ENCODE measurements around the gene CCL1.

CCL1 gene

DNA sequence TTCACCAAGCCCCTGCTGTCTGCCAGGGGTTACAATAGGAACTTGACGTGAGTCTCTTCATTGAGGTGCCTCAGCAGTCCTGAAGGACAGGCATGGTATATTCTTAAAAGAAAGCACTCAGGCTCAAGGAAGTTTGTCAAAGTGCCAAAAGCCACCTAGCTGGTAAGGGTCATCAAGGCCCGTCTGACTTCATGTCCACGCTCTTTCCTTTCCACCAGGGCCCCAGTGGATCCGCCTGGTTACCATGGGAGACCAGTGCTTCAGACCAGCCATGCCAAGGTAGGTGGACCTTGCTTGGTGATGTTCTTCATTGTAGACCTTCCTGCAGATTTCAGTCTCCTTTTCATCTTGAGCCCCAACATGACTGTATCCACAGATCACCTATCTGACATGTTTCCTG is 27.6 kb upstream of the CCL1 start:
- CTCF ChIA-PET = interaction anchor here (0.6 kb wide), 1 partner anchor 611 kb away, joined by 3 read pairs; no protein-coding TSS in a partner anchor
- no peak overlapping the region for H3K4me3 Mint-ChIP-seq
- H3K27ac Mint-ChIP-seq = no peak overlapping the region
- DNase-seq = no peak
- no peaks in the 10 kb centered on the region for H3K36me3 Mint-ChIP-seq
- no peaks in the 10 kb centered on the region for H3K9me3 Mint-ChIP-seq
- peaks cover 72% of the 10 kb centered on the region for H3K27me3 Mint-ChIP-seq
- H3K4me1 Mint-ChIP-seq = peaks cover 37% of the 10 kb centered on the region

DNA sequence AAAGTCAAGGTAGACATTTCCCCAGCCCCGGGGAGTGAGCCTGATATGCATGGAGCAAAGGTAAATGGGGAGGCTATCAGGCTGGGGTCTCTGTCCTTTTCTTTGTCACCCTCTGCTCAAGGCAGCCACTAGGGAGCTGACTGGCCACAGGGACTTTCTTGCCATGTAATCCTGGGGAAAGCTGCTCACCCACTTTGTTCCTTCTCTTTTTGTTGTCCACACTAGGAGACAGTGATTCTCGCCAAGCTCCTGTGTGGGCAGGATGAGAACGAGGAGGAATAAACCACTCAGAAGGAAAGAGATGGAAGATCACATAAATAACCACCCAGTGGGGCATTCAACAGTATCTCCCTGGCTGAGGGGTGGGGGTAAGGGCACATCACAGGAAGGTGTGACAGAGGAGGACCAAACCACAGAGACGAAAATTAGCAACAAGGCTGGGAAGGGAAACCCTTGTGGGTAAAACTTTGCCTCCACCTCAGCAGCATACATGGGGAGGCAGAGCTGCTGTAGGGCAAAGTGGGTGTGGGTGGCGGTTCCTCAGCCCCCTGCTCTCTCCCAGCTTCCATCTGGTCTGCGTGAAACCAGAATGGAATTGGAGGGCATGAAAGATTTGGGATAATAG is 26.2 kb upstream of the CCL1 start:
- peaks cover 68% of the 10 kb centered on the region for H3K27me3 Mint-ChIP-seq
- no peak overlapping the region for H3K4me3 Mint-ChIP-seq
- DNase-seq = peak; percentile 45
- peaks cover 45% of the 10 kb centered on the region for H3K4me1 Mint-ChIP-seq
- no peaks in the 10 kb centered on the region for H3K9me3 Mint-ChIP-seq
- CTCF ChIA-PET = interaction anchor here (0.6 to 1.7 kb wide), 4 partner anchors 27 to 189 kb away, joined by 3 to 10 read pairs (median 3); partner anchors contain the start of gene CCL1
- H3K27ac Mint-ChIP-seq = peak overlapping the region; percentile 24
- H3K36me3 Mint-ChIP-seq = no peaks in the 10 kb centered on the region

DNA sequence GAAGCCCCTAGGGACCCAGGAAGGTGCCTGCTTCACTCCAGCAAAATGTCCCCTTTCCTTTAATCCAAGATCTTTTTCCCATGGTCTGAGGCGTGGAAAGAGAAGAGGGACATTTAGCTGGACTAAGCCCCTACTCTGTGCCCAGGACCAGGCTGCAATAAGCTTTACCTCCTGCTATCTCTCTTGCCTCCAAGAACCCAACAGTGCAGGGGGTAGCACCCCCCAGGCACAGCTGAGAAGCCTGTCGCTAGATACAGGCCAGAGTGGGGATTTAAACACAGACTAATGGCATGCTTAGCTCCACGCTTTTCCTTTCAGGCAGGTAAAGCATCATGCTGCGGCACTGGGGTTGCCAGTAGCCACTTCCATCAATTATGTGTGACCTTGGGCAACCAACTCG is 24.5 kb upstream of the CCL1 start:
- DNase-seq = no peak
- no peak overlapping the region for H3K27ac Mint-ChIP-seq

DNA sequence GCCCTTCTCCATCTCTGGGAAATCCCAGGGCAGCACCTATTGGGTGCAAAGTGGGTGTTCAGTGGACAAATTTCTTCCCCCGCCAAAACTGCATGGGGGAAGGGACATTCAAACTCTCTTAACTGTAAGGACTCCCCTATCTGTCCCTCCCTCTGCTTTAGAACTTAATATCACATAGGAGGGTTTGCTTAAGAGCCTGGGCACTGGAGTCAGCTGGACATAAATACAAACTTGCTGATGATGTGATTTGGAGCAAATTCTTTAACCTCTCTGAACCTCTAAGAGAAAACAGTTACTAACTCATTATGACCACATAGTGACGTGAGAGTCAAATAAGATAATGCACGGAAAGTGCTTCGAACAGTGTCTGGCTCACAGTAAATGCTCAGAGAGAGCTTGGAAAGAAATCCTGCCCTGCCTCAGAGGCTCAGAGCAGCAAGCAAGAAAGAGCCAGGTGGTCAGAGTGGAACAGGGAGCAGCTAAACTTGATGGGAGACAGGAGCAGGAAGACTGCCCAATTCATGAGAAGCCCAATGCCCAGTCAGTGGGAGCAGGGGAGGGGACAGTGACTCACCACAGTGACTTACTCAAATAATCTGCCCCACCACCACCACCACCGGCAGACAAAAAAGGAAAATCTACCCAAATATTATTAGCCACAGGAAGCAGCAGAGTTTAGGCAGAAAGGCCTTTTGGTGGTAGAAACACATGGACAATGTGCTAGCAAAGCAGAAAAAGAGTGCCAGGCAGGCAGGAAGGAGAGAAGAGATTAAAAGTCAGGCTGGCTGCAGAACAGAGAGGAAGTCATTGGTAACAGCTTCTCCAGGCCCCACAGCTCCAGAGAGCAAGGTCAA is 23.9 kb upstream of the CCL1 start:
- no peak for DNase-seq
- CTCF ChIA-PET = interaction anchor here (1.2 to 7.1 kb wide), 2 partner anchors 9 to 26 kb away, joined by 5 to 69 read pairs; partner anchors contain the start of gene CCL1
- peaks cover 58% of the 10 kb centered on the region for H3K27me3 Mint-ChIP-seq
- no peaks in the 10 kb centered on the region for H3K36me3 Mint-ChIP-seq
- no peaks in the 10 kb centered on the region for H3K9me3 Mint-ChIP-seq
- peak overlapping the region; percentile 24 for H3K27ac Mint-ChIP-seq
- no peak overlapping the region for H3K4me3 Mint-ChIP-seq
- peaks cover 65% of the 10 kb centered on the region for H3K4me1 Mint-ChIP-seq

More for the DNA sequence above, 24.5 kb upstream of the CCL1 start:
- H3K4me1 Mint-ChIP-seq = peaks cover 60% of the 10 kb centered on the region
- CTCF ChIA-PET = interaction anchor here (1.2 to 7.1 kb wide), 2 partner anchors 9 to 26 kb away, joined by 5 to 69 read pairs; partner anchors contain the start of gene CCL1
- no peak overlapping the region for H3K4me3 Mint-ChIP-seq
- H3K9me3 Mint-ChIP-seq = no peaks in the 10 kb centered on the region
- no peaks in the 10 kb centered on the region for H3K36me3 Mint-ChIP-seq
- H3K27me3 Mint-ChIP-seq = peaks cover 59% of the 10 kb centered on the region

DNA sequence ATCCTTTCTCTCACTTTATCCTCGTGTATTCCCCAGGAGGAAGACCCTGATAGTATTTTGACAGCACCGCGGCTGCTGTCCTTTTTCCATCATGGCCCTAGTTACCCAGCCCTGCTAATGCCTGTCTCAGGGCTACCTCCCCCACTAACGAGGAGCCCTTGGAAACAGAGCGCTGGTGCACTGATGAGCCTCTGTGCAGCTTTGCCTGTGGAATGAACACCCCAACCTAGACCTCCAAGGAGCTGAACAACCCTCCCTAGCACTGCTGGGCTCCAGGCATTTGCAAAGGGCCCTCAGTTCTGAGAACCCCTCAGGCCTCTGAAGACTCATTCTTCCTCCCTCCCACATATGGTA is 23.3 kb upstream of the CCL1 start:
- DNase-seq = no peak
- Mint-ChIP-seq H3K36me3 (no peaks in the 10 kb centered on the region), H3K9me3 (no peaks in the 10 kb centered on the region), H3K27ac (no peak overlapping the region), H3K27me3 (peaks cover 53% of the 10 kb centered on the region), H3K4me1 (peaks cover 65% of the 10 kb centered on the region), H3K4me3 (no peak overlapping the region)
- CTCF ChIA-PET = interaction anchor here (7.1 kb wide), 1 partner anchor 25 kb away, joined by 69 read pairs; the partner anchor contains the start of gene CCL1

DNA sequence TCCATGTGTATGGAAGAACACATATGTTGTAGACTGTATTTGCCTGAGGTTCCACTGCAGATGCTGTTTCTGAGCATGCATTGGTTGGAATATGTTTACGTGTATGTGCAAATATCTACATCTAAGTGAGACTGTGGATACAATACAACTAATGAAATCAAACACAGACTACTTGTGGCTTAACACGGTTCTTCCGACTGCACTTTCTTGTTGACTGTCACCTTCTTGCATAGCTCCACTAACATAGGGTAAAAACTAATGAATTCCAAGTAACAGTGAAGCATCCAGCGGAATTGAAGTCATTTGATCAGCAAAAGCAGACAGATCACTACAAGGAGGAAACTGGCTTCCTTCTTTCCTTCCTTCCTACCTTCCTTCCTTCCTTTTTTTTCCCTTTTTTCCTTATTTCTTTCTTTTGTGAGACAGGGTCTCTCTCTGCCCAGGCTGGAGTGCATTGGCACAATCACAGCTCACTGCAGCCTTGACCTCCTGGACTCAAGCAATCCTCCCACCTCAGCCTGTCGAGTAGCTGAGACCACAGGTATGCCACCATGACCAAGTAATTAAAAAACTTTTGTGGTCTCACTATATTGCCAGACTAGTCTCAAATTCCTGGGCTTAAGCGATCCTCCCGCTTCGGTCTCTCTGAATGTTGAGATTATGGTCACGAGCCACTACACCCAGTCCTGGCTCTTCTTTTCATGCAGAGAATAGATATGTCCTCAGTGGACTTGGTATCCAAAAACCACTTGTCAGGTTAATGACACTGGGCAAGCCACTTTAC is 22.0 kb upstream of the CCL1 start:
- no peak for DNase-seq
- H3K4me3 Mint-ChIP-seq = no peak overlapping the region
- H3K36me3 Mint-ChIP-seq = no peaks in the 10 kb centered on the region
- no peaks in the 10 kb centered on the region for H3K9me3 Mint-ChIP-seq
- H3K27me3 Mint-ChIP-seq = peaks cover 40% of the 10 kb centered on the region
- CTCF ChIA-PET = interaction anchor here (7.1 kb wide), 1 partner anchor 24 kb away, joined by 69 read pairs; the partner anchor contains the start of gene CCL1
- H3K27ac Mint-ChIP-seq = no peak overlapping the region
- peaks cover 65% of the 10 kb centered on the region for H3K4me1 Mint-ChIP-seq

DNA sequence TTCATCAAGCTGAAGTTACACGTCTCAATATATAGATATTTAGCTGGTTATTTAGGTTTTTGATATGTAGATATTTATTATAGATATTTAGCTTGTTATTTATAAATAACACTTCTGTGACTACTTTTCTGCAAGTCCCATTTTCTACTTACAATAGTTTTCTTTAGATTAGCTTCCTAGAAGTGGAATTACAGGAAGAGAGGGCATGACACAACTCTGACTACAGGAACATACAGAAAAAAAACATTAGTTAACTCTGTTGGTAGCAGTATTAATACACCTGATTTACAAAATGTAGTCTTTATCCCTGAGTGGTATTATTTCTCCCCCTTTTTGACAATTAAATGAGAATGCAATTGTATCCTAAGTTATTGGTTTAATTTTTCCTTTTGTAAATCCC is 21.2 kb upstream of the CCL1 start:
- no peaks in the 10 kb centered on the region for H3K36me3 Mint-ChIP-seq
- no peak overlapping the region for H3K27ac Mint-ChIP-seq
- CTCF ChIA-PET = interaction anchor here (0.8 to 7.1 kb wide), 4 partner anchors 23 to 183 kb away, joined by 3 to 69 read pairs (median 8); partner anchors contain the start of gene CCL1

DNA sequence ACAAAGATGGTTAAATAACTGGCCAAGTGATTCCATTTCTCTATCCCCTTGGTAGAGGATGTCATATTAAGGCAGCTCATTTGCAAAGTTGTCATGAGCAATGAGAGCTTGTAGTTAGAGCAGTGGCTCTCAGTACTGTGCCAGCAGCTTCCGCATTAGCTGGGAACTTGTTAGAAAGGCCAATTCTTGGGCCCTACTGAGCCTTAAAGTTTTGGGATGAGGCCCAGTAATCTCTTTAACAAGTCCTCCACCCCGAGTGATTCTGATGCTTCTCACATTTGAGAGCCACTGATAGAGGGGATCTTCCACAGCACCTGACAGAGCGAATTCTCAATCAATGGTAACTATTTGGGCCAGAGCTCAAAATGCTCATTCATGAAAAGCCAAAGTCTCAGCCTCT is 20.2 kb upstream of the CCL1 start:
- H3K27ac Mint-ChIP-seq = no peak overlapping the region
- no peak overlapping the region for H3K4me3 Mint-ChIP-seq
- H3K9me3 Mint-ChIP-seq = no peaks in the 10 kb centered on the region
- CTCF ChIA-PET = interaction anchor here (0.7 to 7.1 kb wide), 11 partner anchors 11 to 211 kb away, joined by 3 to 69 read pairs (median 5); partner anchors contain the start of genes CCL1 and CCL13
- DNase-seq = no peak
- peaks cover 70% of the 10 kb centered on the region for H3K4me1 Mint-ChIP-seq
- H3K36me3 Mint-ChIP-seq = no peaks in the 10 kb centered on the region
- H3K27me3 Mint-ChIP-seq = peaks cover 34% of the 10 kb centered on the region

More for the DNA sequence above, 21.2 kb upstream of the CCL1 start:
- H3K4me1 Mint-ChIP-seq = peaks cover 65% of the 10 kb centered on the region
- H3K4me3 Mint-ChIP-seq = no peak overlapping the region
- peaks cover 39% of the 10 kb centered on the region for H3K27me3 Mint-ChIP-seq
- no peaks in the 10 kb centered on the region for H3K9me3 Mint-ChIP-seq
- DNase-seq = no peak

DNA sequence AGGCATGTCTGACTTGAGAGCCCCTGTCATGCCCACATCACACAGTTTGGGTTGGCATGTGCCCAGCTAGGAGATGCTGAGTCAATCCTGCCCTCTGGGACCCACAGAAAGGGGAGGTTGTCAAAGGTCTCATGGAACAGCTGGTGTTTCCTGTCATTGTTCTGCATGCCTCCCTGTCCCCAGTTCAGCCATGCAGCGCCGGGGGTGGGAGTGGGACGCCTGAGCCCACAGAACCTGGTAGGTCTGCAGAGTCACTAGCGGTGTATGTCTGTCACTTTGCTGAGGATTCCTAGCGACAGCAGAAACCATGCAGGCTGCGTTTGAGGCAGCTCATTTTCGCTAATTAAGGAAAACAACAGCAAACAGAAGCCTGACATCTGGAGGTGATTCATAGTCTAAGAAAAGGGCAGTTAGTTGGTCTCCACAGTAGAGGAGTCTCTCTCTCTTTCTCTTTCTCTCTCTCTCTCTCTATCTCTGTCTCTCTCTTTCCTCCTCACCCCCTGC is 19.6 kb upstream of the CCL1 start:
- Mint-ChIP-seq H3K27me3 (peaks cover 29% of the 10 kb centered on the region), H3K27ac (no peak overlapping the region), H3K4me3 (no peak overlapping the region), H3K36me3 (no peaks in the 10 kb centered on the region), H3K9me3 (no peaks in the 10 kb centered on the region), H3K4me1 (peaks cover 66% of the 10 kb centered on the region)
- CTCF ChIA-PET = interaction anchor here (0.7 to 7.1 kb wide), 10 partner anchors 11 to 211 kb away, joined by 3 to 69 read pairs (median 6); partner anchors contain the start of genes CCL1 and CCL13
- peak; percentile 37 for DNase-seq

DNA sequence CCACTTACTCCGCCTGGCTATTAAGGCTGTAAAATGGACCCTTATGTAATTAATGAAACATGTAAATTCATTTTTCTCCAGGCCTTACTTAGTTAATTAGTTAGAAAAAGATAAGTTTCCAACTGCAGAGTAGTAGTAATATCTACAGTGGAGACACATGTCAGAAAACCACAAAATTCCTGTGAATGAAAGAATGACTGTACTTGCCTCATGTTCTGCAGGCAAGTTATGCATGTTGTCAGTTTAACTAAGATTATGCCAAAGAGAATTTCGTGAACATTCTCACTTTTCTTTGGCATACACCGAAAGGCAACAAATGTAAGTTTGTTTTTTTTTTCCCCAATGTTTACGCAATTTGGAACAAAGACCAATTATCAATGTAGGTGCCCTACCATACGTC is 16.8 kb upstream of the CCL1 start:
- Mint-ChIP-seq H3K36me3 (no peaks in the 10 kb centered on the region), H3K27me3 (peaks cover 11% of the 10 kb centered on the region), H3K9me3 (no peaks in the 10 kb centered on the region), H3K27ac (no peak overlapping the region), H3K4me3 (no peak overlapping the region), H3K4me1 (peaks cover 64% of the 10 kb centered on the region)
- DNase-seq = no peak
- CTCF ChIA-PET = interaction anchor here (0.9 kb wide), 1 partner anchor 18 kb away, joined by 4 read pairs; no protein-coding TSS in a partner anchor

DNA sequence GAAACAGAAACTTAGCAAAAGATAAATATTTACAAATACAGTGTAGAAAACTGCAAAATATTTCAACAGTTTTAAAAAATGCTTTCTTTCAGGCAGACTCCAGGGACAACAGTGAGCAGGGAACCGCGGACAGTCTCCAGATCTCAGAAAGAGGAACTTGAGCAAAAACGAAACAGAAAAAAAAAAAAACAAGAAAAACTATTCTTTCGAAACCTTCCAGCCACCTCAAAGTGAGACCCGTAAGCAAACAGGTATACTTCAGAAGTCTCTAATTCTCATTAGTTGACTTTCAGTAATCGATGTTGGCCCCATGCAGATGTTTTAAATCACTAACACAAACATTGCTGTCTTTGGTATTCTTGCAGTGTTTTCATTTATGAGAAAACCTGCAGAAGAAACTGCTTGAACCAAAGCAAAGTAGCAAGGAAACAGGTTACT is 15.7 kb upstream of the CCL1 start:
- peaks cover 11% of the 10 kb centered on the region for H3K27me3 Mint-ChIP-seq
- H3K4me1 Mint-ChIP-seq = peaks cover 55% of the 10 kb centered on the region
- DNase-seq = peak; percentile 64
- CTCF ChIA-PET = interaction anchor here (1.6 to 3.1 kb wide), 3 partner anchors 15 to 178 kb away, joined by 4 to 24 read pairs (median 7); partner anchors contain the start of gene CCL1
- no peaks in the 10 kb centered on the region for H3K36me3 Mint-ChIP-seq
- H3K4me3 Mint-ChIP-seq = no peak overlapping the region
- H3K27ac Mint-ChIP-seq = peak overlapping the region; percentile 47
- H3K9me3 Mint-ChIP-seq = no peaks in the 10 kb centered on the region

DNA sequence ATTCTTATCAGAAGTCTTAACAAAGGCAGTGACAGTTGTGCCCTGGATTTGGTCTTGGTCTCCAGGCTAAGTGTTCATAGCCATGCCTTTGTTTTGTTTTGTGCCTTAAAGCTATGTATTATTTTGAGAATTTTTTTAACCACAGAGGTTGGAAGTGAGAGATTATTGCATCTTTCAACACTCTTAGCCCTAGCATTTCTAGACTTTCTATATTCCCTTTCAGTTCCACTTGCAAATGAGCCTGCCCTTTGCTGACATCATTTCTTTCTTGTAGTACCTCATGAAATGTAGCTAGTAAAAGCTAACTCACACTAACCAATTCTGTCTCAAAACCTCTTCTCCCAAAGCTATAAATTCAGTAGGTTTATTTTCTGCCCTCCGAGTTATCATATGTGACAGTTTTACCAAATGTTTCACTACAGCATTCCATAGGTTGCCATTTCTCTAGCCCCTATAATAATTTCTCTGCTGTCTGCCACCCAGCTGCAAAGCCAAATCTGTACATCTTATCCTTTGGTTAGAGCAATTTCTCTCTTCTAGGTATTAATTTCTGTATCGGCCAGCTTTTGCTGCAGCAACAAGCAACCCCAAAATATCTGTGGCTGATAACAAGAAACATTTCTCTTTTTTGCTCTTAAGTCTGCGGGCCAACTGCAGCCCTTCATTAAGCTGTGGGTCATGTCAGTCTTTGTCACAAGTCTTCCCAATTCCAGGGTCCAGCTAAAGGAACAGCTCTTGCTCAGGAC is 14.2 kb upstream of the CCL1 start:
- H3K36me3 Mint-ChIP-seq = no peaks in the 10 kb centered on the region
- no peaks in the 10 kb centered on the region for H3K9me3 Mint-ChIP-seq
- H3K4me3 Mint-ChIP-seq = no peak overlapping the region
- H3K4me1 Mint-ChIP-seq = peaks cover 41% of the 10 kb centered on the region
- CTCF ChIA-PET = interaction anchor here (0.7 to 3.1 kb wide), 6 partner anchors 10 to 1435 kb away, joined by 3 to 24 read pairs (median 5); partner anchors contain the start of gene CCL1
- no peak overlapping the region for H3K27ac Mint-ChIP-seq
- peaks cover 9% of the 10 kb centered on the region for H3K27me3 Mint-ChIP-seq
- DNase-seq = no peak
